Psoas muscle (tissue), 8 donors: ENCODE data around the gene ATL3. TPM values are rescaled to one million over a fixed set of nuclear protein-coding genes. Genes with fewer than 3 reads are reported as not detected.
A peak's percentile ranks its signal among the peaks of the same experiment; 100 is the strongest.

Experiments used
- ATAC-seq, 4 donors: fragments of 200-7000 bp; cut with Tn5 transposase; one replicate each; pipeline ENCODE4 v1.9.1; 2020; ENCODE audit warnings: moderate library complexity in 3 of 4, mild to moderate bottlenecking in 2 of 4
- DNase-seq, 2 donors: peaks; one replicate each; pipeline ENCODE4 v3.0.0-alpha.2; 2020
- H3K27ac ChIP-seq: fragments of 200-600 bp; one replicate; pipeline ENCODE4 v1.8.0; 2022
- H3K27me3 ChIP-seq, 3 donors: fragments of 200-600 bp in 1 of 3; one replicate each; pipeline versions ENCODE4 v1.6.1 to v1.8.0; 2013 to 2022; ENCODE audit warnings: low read length in 2 of 3, mild to moderate bottlenecking in 2 of 3, moderate library complexity in 1 of 3; ENCODE audit not compliant: insufficient read depth in 3 of 3
- H3K36me3 ChIP-seq, 2 donors: fragments of 200-600 bp in 1 of 2; one replicate each; pipeline versions ENCODE4 v1.6.1 to v1.8.0; 2013 to 2022; ENCODE audit warnings: low read depth in 1 of 2, mild to moderate bottlenecking in 1 of 2, moderate library complexity in 1 of 2; ENCODE audit not compliant: insufficient read depth in 1 of 2
- H3K4me1 ChIP-seq: fragments of 200-600 bp; one replicate; pipeline ENCODE4 v1.8.0; 2022
- H3K4me3 ChIP-seq: fragments of 200-600 bp; one replicate; pipeline ENCODE4 v1.8.0; 2022; ENCODE audit warnings: mild to moderate bottlenecking
- H3K9me3 ChIP-seq: fragments of 200-600 bp; one replicate; pipeline ENCODE4 v1.8.0; 2022
- CTCF ChIP-seq: fragments of 200-600 bp; IDR thresholded peaks from one replicate; pipeline ENCODE4 v1.8.0; 2022; ENCODE audit warnings: antibody characterized with exemption
- WGBS, 3 donors: extraction: QIAGEN DNeasy Blood & Tissue Kit; methylation state at CpG; one replicate each; pipeline versions ENCODE4 v1.1.6 to v1.1.7; 2013; 5-methylcytosine and 5-hydroxymethylcytosine counted together
- intact Hi-C, 2 donors: fragments of 100-400 bp; cut with DNase I; formaldehyde crosslinking; loops; one replicate each; pipeline versions ENCODE4 v1.11.0 to v1.14.2; 2022
- polyA plus RNA-seq, 3 donors: library from polyadenylated mRNA; stranded (reverse); fragments of 200-250 nt; gene quantifications; one replicate each; pipeline ENCODE4 v1.2.3, GENCODE V29; 2013
- total RNA-seq, 4 donors: library from RNA; stranded (reverse); fragmentation: NEBNext Ultra II Directional in 2 of 4; extraction: Animal tissue kit (Norgen Biotek cat#: 25700) in 2 of 4; gene quantifications; one replicate each; pipeline versions ENCODE4 v1.2.1 to v1.2.4, GENCODE V29; 2021 to 2023
- donor health status: healthy with polysubstance abuse.
- donor health status: DM: no; HTN: no; CAD: no; lungs with moderate emphysema.
- donor health status: Bipolar disorder and iron deficiency.
- donor health status: healthy.
- donor health status: DM: yes; HTN: yes; CAD: no.
- donor health status: DM: no; HTN: no; CAD: no.
- donor health status: DM: no; HTN: no; CAD: no.
- donor health status: DM: yes; HTN: yes; CAD: no.

ATL3 gene
- total and polyA plus RNA-seq, 7 donors, result 3.2 to 12.2 (median 9.4) TPM

GRCh38 chr11:63683133-63683991 lies 12.2 kb upstream of the ATL3 start:
- peaks cover 61% of the 10 kb centered on the region for H3K4me1 ChIP-seq
- WGBS, 3 donors, result 75 to 85% (median 77%) methylated on average over 8 of the region's 8 CpGs
- no peaks in the 10 kb centered on the region for H3K36me3 ChIP-seq
- H3K9me3 ChIP-seq, result no peaks in the 10 kb centered on the region
- DNase-seq (no peak), ATAC-seq (no peak)
- no peaks in the 10 kb centered on the region for H3K27me3 ChIP-seq
- intact Hi-C loops, result loop anchor here in 1 of 2 donors (5.0 kb wide), 1 partner anchor 54 kb away; no protein-coding TSS in a partner anchor
- peak overlapping the region; percentile 47 for H3K27ac ChIP-seq
- peak overlapping the region; percentile 96 for H3K4me3 ChIP-seq
- no peak for TF ChIP-seq CTCF

- H3K27ac ChIP-seq, result peak overlapping the region; percentile 94
- ATAC-seq (peak in 1 of 4 donors; percentile 27), DNase-seq (no peak)
- TF ChIP-seq CTCF, result no peak
- no peaks in the 10 kb centered on the region for H3K36me3 ChIP-seq
- H3K9me3 ChIP-seq, result no peaks in the 10 kb centered on the region
- H3K27me3 ChIP-seq, result no peaks in the 10 kb centered on the region
- WGBS, 3 donors, result 5 to 12% (median 7%) methylated on average over 19 of the region's 19 CpGs
- peaks cover 58% of the 10 kb centered on the region for H3K4me1 ChIP-seq
- intact Hi-C loops, result loop anchor here in 1 of 2 donors (5.0 kb wide), 1 partner anchor 55 kb away; no protein-coding TSS in a partner anchor
- peak overlapping the region; percentile 96 for H3K4me3 ChIP-seq
These were observed 11.2 kb upstream of the ATL3 start for GRCh38 chr11:63682066-63683021.

- H3K4me1 ChIP-seq, result peaks cover 51% of the 10 kb centered on the region
- no peaks in the 10 kb centered on the region for H3K27me3 ChIP-seq
- H3K36me3 ChIP-seq, result no peaks in the 10 kb centered on the region
- H3K9me3 ChIP-seq, result no peaks in the 10 kb centered on the region
- intact Hi-C loops, result loop anchor here in 1 of 2 donors (5.0 kb wide), 1 partner anchor 56 kb away; no protein-coding TSS in a partner anchor
- peak; percentile 93 to 97 (median 94) for ATAC-seq
- peak; percentile 10 for TF ChIP-seq CTCF
- WGBS, 3 donors, result 0% methylated on average over 62 to 74 of the region's 74 CpGs
- peak within 1 kb of the TSS; percentile 94 for H3K27ac ChIP-seq
- H3K4me3 ChIP-seq, result peak within 1 kb of the TSS; percentile 96
- peak; percentile 96 to 98 for DNase-seq
These were observed 10.3 kb upstream of the ATL3 start, which contains the start of gene RTN3 for GRCh38 chr11:63681321-63682065. TSS of gene RTN3 (plus strand) at chr11:63681500. CDS start at chr11:63681637, 137 bp downstream.

- peak overlapping the region; percentile 96 for H3K4me3 ChIP-seq
- 7 to 14% (median 10%) methylated on average over 18 of the region's 18 CpGs for whole genome bisulfite sequencing, 3 donors
- peak overlapping the region; percentile 94 for H3K27ac ChIP-seq
- H3K4me1 ChIP-seq, result peaks cover 47% of the 10 kb centered on the region
- H3K27me3 ChIP-seq, result no peaks in the 10 kb centered on the region
- no peaks in the 10 kb centered on the region for H3K9me3 ChIP-seq
- no peaks in the 10 kb centered on the region for H3K36me3 ChIP-seq
- intact Hi-C loops, result loop anchor here in 1 of 2 donors (5.0 kb wide), 1 partner anchor 56 kb away; no protein-coding TSS in a partner anchor
- DNase-seq (no peak), ATAC-seq (peak in 2 of 4 donors; percentile 2 to 10)
- TF ChIP-seq CTCF, result no peak
These were observed 9.7 kb upstream of the ATL3 start for GRCh38 chr11:63680834-63681320.
